Activated effector memory CD4-positive, alpha-beta T cell treated with Interleukin-2 at 50 U/mL for 16 hours (primary cell): ENCODE results near the gene ALG12.
A peak's percentile ranks its signal among the peaks of the same experiment; 100 is the strongest.

Experiments used
- DNase-seq: peaks from one replicate; pipeline ENCODE4 v3.0.0-alpha.2; 2020

Gene ALG12

DNA sequence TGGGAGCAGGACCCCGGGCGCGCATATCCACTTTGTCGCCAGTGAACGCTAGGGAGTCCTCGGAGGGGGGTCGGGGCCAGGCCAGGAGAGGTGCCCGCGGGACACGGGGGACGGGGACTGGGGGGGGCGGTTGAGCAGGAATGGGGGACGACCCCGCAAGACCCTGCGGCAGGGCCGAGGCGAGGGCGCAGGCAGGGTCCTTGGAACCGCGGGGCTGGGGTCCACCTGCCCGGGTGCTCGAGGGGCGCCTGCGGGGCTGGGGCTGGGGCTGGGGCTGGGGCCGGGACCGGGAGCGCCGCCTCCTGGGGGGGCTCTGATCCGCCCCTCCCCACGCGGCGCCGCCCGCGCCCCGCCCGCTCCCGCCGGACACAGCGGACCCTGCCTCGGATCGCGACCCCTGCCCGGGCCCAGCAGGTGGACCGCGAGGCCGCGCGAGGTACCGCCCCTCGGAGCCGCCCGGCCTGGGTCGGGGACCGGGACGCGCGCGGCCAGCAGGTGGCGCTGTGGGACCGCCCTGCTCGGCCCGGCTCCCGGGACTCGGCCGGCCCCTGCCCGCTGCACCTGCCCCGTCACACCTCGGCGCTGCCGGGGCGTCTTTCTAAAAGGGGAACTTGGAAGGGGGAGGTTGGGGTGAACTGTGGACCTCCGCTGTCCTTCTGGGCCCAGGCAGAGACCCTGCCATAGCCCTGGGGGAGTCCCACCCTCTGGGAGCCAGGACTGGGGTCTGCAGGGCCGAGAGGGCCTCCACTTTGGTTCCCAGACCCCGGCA, 11.2 kb upstream of the ALG12 start:
- DNase-seq = peak; percentile 65

DNA sequence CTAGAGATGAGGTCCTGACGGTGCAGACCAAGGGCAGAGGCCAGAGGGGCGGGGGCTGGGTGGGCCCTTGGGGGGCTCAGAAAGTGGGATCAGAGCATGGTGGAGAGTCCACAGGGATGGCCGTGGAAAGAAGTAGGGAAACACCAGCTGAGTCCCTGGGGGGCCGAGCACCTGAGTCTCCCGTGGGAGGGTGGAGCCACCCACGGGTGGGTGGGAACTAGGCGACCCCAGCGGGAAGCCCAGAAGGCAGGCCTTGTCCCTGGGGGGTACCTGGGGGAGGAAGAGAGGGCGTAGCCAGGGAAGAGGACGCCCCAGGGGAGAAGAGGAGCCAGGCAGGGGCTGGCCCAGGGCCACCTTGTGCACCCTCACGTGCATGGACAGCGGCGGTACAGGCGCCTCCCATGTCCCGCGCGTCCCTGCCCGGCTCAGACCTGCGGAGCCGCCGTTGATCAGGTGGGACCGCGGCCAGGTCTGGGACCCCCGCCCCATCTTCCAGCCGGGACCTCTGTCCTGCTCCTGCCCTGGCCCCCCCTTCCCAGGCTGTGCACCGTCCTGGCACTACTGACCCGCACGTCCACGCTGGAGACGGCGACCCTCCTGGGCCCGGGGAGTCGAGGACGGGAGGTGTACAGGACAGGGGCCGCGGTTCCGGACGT, 10.4 kb upstream of the ALG12 start:
- DNase-seq = no peak

DNA sequence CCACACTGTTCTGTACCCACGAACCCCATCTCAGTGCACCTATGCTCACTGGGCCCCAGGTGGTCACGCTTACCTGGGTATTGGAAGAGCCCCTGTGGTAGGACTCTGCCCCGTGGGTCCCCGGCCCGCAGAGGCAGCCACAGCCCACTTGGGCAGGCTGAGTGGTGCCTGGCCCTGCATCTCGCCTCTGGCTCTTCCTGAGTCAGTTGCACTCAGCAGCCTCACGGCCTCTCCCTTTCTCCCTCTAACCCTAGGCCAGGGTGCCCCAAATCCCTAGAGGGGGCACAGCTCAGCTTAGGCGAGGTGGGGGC, 9.9 kb upstream of the ALG12 start:
- DNase-seq = no peak

DNA sequence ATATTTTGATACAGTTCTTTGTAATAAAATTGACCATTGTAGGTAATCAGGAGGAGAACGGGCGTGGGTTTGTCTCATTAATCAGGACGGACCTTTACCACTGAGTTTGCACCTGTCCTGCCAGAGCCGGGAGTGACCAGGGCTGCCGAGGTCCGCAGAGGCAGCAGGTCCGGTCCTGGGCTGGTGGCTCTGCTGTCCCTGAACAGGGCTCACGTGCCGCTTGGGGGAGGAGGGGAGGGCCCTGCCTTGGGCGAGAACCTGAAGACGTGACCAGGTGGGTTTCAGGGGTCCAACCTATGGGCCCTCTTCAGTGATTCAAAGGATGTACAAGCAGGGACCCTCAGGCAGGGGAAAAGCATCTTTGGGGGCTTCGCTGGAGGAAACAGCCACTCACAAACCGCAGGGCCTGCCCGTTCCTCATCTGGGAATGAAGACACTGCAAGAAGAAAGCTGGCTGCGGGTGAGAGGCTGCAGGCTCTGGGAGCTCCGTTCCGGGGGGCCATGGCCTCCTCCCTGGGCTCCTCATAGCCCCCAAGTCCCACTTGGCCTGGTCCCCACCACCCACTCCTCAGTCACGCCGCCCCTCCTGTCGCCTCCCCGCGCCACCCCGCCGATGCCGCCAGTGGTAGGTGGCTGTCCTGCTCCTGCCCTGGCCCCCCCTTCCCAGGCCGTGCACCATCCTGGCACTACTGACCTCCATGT, 9.4 kb upstream of the ALG12 start:
- DNase-seq = no peak

DNA sequence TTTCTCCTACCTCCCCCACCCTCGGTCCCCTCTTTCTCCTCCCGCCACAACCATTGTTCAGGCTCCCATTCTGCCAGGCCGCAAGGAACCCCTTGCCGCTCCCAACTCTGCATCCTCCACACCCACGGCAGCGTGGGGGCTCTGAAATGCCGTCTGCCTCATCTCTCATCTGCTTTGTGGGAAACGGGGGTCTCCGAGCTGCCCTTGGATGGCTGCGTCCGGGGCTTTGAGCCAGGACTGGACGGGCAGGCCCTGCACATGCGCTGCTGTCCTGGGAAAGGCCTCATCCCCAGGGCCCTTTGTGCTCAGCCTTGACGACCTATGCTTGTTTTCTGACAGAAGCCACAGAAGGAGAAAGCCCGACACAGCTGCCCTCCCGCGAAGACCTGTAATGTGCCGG, 8.7 kb upstream of the ALG12 start:
- DNase-seq = no peak

DNA sequence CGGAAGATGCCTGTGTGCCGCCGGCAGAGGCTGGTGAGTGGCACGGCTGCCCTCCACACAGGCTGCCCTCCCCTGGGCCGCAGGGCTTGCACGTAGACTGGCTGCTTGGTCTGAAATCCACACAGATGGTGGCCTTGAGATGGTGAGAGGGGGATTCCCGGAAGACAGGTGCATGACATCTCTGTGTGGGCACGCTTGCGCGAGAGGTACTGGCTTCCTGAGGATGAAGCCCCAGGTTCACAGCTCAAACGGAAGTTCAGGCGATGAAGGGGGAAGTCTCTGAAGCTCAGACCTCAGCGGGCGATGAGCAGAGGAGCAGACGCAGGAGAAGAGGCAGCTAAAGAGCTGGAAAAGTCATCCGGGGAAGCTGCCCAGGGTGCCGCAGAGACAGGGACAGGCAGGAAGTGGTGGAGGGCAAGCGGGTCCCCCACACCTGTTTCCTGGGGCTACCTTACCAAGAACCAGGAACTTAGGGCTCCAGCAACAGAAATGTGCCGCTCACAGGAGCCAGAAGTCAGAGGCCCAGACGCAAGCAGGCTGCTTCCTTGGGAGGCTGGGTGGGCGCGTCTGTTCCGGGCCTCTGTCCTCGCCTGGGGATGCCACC, 7.4 kb upstream of the ALG12 start:
- DNase-seq = peak; percentile 67

DNA sequence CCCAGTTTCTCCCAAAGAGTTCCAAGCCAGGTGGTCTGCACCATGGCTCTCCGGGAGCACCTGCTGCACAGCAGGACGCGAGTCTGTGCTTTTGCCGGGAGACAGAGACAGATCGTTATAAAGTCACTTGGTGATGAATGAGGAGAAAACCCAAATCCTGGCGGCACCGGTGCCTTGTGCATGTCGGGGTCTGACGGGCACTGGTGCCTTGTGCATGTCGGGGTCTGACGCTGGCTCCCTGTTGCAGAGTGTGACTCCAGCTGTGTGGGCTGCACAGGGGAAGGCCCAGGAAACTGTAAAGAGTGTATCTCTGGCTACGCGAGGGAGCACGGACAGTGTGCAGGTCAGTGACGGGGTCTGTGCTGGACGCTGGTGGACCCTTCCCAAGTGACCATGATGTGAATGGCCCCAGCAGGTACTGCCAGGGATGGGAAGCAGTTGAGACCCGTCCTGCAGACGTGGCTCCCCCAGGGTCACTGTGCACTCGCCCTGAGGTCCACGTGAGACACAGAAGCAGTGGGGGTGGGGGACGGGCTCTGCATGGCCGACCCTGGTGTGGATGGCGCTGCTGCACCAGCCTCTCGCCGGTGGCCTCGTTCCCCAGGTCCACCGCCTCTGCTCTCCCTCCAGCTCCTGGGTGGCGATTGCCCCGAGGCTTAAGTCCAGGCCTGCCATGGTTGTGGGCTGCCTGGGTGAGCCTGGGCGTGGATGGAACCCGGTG, 6.0 kb upstream of the ALG12 start:
- no peak for DNase-seq

DNA sequence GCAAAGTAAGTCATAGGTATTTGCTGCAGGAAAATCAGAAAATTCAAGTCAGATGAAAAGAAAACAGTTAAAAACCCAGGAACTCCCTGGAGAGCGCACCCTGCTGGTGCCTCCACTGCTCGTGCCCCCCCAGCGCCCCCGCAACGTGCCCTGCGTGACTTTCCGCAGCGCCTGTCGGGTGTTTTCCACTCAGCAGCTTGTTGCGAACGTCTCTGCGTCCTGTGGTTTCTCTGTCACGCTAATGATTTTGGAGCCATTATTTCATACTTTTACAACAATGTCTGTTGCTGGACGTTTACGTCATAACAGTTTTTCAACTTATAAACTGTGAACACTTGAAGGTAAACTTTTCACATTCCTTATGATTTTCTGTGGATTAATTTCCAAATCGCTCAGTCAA, 5.2 kb upstream of the ALG12 start:
- no peak for DNase-seq

DNA sequence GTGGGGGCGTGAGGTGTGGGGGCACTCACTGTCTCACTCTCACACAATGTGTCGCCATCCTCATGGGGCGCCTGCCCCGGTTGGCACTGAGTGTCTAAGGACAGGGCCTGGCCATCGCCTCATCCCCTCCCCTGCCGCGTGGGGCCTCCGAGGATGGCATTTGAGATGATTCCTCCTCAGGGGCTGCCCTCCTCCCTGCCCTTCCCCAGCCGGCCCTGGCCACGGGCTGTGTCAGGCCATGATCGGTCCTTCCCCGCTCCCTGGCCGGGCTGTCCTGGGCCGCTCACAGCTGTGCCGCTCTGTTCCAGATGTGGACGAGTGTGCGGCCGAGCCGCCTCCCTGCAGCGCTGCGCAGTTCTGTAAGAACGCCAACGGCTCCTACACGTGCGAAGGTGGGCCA, 4.7 kb upstream of the ALG12 start:
- no peak for DNase-seq

DNA sequence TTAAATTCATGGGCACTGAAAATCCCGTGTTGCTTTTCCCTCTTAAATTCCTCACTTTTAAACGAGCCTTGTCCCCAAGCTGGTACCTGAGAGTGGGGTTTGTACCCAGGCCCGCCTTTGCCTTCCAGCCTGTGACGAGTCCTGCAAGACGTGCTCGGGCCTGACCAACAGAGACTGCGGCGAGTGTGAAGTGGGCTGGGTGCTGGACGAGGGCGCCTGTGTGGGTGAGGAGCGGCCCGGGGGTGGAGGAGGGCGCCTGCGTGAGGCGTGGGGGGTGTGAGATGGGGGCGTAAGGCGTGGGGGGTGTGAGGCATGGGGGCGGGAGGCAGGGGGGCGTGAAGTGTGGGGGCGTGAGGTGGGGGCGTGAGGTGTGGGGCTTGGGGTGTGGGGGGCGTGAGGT, 4.2 kb upstream of the ALG12 start:
- DNase-seq = no peak

DNA sequence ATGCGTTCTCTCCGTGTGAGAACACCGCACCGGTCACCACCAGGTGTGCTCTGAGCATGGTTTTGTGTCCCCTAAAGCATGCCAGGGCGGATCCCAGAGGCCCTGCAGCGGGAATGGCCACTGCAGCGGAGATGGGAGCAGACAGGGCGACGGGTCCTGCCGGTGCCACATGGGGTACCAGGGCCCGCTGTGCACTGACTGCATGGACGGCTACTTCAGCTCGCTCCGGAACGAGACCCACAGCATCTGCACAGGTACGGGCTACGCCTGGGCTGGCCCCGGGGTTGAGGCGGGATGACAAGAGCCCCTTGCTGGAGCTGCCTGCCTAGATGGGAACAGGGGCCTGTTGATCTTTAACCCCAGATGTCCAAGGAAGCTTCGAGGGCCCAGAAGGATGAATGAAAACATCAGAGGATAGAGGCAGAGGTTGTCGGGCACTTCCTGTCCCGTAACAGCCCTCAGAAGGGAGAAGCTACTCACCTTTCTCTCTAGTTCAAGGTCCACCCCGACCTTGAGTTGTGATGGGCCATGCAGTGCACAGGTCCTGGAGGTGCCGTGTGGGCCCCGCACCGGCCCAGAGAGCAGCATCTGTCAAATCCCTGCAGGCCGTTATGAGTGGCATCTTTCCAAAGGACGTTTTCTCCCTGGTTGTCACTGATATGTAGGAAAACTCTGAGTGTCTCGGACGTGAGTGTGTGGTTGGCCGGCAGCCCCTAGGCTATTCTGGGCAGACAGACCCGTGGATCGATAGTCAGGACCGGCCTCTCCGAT, 3.5 kb upstream of the ALG12 start:
- no peak for DNase-seq

DNA sequence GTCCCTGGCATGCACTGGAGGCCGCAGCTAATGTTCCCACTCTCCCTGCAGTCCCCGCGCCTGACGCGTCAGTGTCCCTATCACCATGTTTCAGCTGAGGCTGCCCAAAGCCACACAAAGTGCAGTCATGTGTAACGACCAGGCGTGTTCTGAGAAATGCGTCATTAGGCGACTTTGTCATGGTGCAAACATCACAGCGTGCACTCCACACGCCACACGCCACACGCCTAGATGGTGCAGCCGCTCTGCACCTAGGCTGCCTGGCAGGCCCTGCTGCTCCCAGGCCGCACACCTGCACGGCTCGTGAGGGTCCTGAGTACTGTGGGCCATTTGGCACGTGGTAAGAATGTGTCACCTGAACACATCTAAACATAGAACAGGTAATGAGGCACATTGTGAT, 2.6 kb upstream of the ALG12 start:
- DNase-seq = no peak

DNA sequence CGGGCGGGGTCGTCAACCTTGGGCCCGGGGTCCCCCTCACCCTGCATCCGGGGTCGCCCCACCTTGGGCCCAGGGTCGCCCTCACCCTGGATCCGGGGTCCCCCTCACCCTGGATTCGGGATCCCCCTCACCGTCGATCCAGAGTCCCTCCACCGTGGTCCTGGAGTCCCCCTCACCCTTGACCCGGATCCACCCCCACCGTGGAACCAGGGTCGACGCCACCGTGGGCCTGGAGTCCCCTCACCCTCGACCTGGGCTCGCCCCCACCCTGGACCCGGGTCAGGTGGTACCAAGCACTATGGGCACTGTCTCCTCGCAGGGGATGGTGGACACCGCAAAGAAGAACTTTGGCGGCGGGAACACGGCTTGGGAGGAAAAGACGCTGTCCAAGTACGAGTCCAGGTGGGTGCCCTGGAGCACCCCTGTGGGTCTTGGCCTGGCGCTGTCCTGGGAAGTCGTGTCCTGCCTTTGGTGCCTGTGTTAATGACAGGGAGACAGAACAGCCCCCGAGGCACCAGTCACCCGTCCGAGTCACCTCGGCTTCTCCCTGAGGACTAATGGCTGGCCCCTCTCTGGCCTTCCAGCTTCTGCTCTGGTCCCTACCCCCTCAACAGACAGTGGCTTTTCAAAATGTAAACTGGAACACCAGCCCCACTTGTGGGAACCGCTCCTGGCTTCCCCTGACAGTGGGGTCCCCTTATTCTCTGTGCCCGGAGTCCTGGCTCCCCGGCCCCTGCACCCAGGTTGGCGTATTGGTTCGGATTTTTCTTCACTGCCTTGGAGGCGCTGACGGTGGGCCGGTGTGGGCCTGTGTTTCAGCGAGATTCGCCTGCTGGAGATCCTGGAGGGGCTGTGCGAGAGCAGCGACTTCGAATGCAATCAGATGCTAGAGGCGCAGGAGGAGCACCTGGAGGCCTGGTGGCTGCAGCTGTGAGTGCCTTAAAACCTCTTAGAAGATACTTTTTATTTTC, 958 bp upstream of the ALG12 start:
- DNase-seq = no peak

DNA sequence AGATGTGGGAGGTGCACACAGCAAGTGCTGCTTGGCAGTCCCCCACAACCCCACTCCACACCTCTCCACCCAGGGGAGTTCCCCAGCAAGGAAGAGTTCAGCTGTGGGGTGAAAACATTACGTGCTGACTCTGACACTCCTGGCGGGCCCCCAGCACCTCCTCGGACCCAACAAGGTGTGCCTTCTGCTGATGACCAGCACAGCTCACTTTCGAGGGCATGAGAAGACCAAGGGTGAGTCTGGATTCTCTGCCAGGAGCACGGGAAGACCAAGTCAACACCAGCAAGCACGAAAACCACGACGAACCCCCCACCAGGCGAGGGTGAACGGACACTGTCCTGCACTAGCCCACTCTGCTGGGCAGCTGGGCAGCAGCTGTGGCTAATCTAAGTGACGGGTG, 1.4 kb downstream of the ALG12 start:
- no peak for DNase-seq

DNA sequence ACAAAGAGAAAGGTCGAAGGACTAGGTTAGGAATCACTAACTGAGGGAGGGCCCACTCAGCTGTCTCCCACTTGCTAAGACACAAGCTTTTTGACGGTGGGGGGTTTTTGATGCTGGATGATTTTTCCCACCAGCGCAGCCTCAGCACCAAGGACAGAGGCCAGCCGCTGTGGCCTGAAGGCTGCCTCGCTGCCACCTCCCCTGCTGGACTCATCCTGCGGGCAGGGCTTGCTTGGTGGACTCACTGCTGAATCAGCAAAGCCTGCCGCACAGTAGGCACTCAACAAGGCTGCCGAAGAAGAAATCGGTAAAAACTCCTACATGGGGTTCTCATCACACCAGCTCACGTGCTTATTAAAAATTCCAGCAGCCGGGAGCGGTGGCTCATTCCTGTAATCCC, 2.6 kb downstream of the ALG12 start:
- no peak for DNase-seq

DNA sequence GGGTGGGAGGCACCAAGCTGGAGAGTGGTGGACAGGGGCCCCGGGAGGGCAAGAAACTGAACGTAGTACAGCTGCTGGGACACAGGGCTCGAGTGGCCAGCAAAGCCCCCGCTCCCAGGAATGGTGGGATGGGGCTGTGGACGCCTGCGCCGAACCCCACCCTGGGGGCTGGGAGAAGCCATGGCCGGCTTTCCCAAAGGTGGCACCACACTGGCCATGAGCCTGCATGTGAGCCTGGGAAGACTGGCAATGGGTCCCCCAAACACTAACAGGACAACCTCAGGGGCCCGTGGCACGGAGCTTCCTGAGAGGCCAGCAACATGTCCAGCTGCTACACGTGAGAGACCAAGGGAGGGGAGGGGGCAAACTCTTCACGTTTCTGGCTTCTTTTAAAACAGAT, 4.0 kb downstream of the ALG12 start:
- no peak for DNase-seq

DNA sequence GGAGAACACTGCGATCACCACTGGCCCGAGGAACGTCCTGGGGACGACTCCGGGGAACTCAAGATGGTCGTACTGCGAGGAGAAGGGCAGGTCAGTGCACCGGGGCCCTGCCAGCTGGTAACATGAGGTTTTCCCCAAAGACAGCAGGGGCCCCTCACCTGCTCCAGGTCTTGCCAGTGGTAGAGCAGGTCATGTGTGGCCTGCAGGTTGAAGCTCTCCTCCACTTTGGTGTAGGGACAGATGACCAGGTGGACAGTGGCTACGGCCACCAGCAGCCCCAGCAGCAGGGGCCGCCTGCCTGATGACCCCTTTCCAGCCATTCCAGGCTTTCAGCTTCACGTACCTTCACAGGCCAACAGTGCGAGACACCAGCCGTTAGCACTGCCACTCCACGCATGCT, 4.8 kb downstream of the ALG12 start:
- DNase-seq = no peak

DNA sequence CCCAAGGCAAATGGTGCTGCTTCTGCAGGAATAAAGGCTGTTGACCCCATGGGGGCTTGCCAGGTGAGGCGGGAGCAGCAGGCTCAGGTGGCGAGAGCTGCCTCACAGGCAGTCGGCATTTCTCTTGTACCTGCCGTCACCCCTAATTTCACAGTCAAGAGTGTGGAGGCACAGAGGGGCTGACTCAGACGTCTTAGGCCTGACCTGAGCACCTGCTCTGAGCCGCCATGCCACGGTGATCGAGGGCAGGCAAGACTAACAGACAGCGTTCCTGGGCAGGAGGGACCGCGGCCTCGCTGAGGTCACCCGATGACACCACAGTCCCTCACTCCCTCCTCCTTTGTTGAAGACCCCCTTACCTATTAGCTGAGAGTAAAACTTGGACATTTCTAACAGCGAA, 5.2 kb downstream of the ALG12 start:
- no peak for DNase-seq

DNA sequence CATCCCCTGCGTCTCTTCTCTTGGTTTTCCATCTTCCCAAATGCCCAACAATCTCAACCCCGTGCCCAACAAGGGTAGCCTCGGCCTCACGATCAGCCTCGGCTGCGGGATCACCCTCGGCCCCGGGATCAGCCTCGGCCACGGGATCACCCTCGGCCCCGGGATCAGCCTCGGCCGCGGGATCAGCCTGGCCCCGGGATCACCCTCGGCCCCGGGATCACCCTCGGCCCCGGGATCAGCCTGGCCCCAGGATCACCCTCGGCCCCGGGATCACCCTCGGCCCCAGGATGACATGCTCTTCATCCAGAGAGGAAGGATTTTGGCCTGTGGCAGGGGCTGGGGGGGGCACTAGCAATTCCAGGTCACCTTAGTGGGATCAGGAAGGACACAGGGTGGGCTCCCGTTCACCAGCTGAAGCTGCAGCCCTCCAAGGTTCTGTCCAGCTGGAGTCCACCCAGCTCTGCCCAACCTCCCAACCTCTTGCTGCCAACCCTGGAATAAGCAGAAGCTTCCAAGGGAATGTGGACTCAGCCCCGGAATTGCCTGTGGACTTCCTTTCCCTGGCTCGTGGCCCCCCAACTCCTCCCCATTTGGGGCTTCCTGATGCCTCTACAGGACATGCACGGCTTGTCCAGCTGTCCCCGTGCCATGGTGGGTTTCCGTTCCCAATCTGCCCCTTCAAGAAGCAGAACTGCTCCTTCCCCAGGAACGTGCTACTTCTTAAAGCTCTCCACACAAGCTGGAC, 6.2 kb downstream of the ALG12 start:
- no peak for DNase-seq
